NCI-H1105 (cell line): ENCODE results near the gene LRRC4.

Experiments
- DNase-seq: peaks from one replicate; lab custom pipeline; 2025; lab: John Stamatoyannopoulos, UW

The LRRC4 gene

GRCh38 chr7:128031901-128032604 lies 816 bp upstream of the LRRC4 start:
- DNase-seq, result peak; percentile 61

DNA sequence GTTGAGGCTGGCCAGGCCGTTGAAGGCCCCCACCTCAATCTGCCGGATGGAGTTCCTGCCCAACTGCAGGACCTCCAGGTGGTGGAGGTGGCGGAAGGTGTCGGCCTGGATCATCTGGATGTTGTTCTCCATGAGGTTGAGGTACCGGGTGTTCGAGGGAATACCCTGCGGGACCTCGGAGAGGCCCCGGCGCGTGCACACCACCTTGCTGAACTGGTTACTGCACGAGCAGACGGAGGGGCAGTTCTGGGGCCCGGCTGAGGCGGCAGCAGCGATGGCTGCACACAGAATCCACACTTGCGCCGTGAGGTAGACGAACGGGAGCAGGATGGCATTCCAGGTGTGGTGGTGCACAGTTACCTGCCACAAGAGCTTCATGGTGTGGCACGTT lies 979 bp downstream of the LRRC4 start:
- no peak for DNase-seq

- DNase-seq, result no peak
Measured at GRCh38 chr7:128029405-128029995, 1.7 kb downstream of the LRRC4 start.

- DNase-seq, result no peak
Measured at GRCh38 chr7:128027485-128027980, 3.7 kb downstream of the LRRC4 start.

DNA sequence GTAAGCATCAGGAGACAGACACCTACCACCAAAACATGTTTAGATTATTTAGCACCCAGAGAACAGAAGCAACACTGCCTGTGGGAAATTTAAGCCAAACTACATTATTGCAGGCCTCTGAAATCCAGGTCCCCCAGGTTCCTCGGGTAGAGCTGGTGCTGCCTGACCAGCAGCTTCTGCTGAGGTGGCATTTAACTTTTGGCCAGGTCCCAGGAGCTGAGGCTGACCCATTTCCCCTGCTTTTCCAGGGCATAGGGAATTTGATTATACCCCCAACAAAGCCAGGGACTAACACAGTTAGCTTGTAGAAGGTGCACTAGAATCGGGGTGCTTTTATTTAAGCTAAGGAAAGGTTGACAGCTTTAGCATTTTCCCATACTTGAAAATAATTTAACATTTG lies 4.7 kb downstream of the LRRC4 start:
- DNase-seq, result no peak

- no peak for DNase-seq
Measured at GRCh38 chr7:128025819-128026218, 5.4 kb downstream of the LRRC4 start.

DNA sequence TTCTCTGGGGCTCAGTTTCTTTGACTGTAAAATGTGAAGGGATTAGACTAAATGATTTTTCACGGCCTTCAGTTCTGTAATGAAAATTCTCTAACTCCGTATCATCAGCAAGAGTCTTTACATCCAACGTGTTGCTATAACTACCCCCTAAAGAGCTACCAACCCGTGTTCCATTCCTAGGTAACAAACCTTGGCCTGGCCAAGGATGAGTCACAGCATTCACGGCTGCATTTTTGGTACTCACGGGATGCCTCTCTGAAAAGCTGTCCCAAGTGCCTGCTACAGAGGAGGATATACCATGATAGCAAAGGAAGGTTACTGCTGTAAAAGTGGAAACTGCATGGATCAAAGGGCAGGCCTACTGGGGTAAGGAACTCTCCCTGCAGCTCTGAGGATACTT lies 5.9 kb downstream of the LRRC4 start:
- no peak for DNase-seq

DNA sequence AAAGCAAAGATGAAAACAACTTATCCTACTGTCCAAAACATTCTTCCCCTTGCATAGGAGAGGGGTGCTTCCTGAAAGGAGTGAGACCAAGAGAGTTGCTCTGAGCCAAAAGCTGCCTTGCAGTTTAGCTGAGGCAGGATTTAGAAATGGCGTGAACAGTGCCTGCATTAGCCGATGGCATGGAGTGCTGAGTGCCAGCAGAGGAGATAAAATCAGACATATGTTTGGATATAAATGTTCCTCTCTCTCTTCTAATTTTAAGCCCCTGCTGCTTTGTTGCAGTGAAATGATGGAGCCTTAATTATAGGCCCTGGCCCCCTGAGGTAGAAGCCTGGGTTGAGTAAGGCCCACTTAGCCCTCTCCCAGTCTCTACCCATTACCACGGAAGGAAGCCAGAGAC lies 7.1 kb downstream of the LRRC4 start:
- no peak for DNase-seq

DNA sequence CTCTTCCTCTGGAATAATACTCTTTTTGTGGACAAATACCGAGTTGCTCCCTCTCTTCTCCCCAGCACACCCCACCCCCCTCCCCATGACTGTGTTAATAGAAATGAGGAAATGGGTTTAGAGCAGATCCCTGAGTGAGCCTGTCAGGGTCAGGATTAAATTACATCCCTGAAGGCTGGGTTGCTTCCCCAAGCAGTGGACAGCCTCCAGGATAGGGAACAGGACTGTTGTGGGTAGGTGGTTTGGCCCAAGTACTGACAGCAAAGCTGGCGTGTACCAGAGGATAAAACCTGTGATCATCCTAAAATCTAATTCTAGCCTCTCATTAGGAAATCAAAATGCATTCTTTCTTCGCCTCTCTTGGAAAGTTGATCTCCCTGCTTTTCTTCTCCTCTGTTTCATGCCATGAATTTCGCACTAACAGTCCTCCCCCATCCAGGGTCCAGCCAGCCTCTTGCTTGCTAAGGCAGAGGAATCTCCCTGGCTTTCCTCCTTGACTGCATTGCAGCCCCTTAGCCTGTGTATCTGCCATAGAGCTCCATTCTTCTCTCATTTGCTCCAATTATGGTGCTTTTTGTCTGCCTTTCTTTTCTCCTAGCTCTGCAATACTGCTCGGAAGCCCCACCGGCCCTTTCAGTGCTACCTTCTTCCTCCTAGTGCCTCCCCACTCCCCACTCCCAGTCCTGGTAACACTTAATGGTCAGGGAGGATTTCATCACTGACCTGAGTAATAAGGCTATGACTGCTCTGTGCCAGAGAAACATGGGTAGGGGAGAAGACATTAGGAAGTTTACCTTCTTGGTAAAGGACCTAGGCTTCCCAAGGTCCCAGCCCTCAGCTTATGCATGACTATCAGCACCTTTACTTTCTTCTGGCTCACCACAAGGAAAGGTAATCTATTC lies 8.4 kb downstream of the LRRC4 start:
- DNase-seq, result no peak

DNA sequence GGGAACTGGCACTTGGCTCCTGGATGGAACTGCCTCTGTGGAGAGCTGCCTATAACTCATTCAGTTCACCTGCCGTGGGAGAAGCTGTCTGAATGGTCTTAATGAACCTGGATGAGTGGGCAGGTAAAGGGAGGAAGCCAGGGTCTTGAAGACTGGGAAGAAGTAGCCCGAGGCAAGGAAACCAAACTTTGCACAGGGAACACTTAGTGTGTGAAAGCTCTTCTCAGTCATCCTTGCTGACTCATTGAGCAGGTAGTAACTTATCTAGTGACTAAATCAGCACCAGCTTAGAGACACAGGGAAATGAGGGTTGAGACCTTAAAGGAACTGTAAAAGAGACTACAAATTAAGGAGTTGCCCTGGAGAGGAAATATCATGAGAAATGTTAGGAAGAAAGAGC lies 9.9 kb downstream of the LRRC4 start:
- DNase-seq, result no peak

DNA sequence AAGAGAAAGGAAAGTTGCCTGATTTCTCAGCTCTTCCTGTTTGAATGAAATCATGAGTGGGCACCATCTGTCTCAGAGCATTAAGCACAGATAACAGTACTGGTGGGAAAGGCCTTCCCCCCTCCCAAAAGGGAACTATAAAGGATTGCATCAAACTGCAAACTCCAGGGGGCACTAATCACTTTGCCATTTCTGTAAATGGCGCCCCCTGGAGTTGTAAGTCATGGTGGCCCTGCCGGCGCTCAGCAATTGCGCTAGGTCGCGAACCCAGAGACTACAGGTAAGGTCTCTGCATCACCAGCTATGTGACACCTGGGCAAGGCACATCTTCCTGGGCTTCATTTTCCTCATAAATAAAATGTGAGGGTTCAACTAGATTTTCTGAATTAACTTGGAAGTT lies 11.1 kb downstream of the LRRC4 start:
- no peak for DNase-seq

DNA sequence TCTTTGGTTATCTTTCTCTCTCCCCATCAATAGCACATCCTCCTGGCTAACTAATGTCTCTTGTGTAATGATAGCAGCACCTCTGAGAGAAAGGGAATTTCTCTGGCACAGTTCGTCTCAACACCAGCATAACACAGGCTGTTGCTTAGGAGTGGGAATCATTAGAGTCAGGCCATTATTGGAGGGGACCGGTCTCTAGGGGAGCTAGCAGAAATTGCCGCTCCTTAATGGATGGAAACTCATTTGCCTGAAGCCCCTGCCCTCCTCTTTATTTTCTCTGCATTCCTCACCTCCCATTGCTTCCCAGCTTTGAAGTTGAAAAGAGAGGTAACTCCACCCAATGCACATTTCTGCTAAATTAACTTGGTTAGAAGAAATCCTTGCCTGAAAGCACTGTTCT lies 11.9 kb downstream of the LRRC4 start:
- no peak for DNase-seq

- peak; percentile 39 for DNase-seq
Measured at GRCh38 chr7:128017862-128018845, 13.1 kb downstream of the LRRC4 start.

GRCh38 chr7:128017460-128017859 lies 13.8 kb downstream of the LRRC4 start:
- DNase-seq, result no peak

DNA sequence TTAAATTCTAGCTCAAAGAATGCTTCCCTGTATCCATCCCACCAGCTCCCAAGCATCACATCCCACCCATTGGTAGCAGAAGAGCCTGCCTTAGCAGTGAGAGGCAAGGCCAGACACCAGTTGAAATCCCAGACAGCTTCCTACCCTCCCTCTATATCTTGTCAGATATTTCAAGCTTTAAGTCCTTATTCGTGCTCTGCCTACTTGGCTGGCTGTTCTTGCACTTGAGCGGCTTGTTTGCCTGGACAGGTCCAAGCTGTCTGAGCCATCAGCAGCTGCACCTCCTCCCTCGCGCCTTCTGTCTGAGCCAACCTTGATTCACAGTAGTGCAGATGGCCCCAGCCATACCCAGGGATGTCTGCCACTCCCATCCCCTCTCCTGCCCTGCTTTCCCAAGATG lies 16.4 kb downstream of the LRRC4 start:
- DNase-seq, result no peak

- DNase-seq, result no peak
Measured at GRCh38 chr7:128011131-128011661, 20.0 kb downstream of the LRRC4 start.

DNA sequence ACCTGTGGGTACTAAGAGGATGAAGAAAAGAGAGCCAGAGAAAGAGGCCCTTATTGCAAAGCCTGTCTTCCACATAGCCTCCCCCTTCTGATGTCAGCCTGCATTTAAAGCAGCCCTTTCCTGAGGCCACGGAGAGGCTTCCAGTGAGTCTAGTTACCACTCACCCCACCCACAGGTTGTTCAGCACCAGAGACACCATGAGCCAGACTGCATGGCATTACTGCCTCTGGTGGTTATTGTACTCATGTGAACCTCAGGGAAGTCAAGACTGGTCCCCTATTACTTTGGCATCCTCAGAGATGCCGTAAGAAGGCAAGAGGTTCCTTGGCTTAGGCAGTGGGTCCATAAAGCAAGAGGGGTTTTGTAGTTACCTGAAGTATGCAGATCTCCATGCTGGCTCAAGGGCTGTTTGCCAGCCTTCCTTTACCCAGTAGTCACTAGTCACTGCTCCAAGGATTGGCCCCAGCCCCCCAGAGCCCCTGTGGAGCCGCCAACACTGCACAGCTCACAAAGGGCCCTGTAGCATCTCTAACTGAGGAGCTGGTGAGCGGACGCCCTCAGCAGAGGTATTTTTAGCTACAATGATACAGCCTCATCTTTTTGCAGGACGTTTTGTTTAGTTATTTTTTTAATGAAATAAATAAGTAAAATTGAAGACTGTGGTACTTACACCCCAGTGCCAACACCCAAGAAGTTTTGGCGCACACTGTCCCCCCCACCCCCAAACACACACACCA lies 20.7 kb downstream of the LRRC4 start:
- DNase-seq, result no peak

GRCh38 chr7:128008744-128009143 lies 22.5 kb downstream of the LRRC4 start:
- DNase-seq, result no peak

DNA sequence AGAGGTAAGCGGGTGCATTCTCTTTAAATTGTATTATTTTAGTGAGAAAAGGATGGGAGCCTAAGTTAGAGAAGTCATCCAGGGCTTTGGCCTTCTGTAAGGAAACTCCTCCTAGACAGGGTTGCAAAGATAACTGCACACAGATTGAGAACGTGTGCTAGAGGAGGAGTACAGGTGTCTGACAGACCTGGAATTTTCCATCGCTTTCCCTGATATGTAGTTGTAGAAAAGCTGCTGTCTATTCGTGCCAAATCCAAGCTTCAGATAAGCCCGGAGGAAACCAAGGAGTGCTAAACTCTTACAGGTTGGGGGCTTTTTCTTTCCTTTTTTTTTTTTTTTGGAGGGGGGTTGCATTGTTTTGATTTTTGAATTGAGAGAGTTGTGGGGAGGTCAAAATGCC lies 23.1 kb downstream of the LRRC4 start:
- DNase-seq, result no peak

DNA sequence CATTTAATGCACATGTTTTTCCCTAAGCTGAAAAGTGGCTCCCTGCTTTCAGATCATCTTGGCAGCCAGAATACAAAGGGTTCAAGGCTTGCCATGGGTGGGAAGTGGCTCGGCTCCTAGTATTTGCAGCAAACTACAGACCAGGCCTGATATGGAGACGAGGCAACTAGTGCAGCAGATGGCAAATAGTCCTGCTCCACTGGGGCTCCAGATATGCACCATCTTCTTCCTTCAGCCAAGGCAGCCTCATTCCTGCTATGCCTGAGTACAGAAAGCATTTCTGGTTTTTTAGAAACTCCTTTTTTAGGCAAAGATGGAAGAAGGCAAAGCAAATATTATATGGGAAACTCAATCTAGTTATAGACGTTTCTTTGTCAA lies 23.9 kb downstream of the LRRC4 start:
- no peak for DNase-seq
